ENCODE measurements around the gene SPAM1.
"Not testable (repeated sequence)": the region's sequence is repeated elsewhere in the genome, so short reads cannot be mapped to it uniquely, and the experiment has no call there.

Gene SPAM1

GRCh38 chr7:123881300-123881699, 43.7 kb upstream of the SPAM1 start:
- TF ChIP-seq EZH2phosphoT487 (conservative IDR thresholded peaks at IDR 0.05; ENCODE audit: low read length), result no peak
- TF ChIP-seq CTCF (IDR thresholded peaks at IDR 0.05; ENCODE audit: insufficient read depth, low read length, poor library complexity, severe bottlenecking), result no peak
- Histone ChIP-seq H3K27ac (ENCODE audit: low read depth, low read length) (no peak overlapping the region), H2AFZ (ENCODE audit: low read depth, low read length, severe bottlenecking) (no peak overlapping the region)

GRCh38 chr7:123883154-123883553, 41.9 kb upstream of the SPAM1 start:
- H3F3A ChIP-seq (ENCODE audit: insufficient read depth), result no peaks in the 10 kb centered on the region
- no peaks in the 10 kb centered on the region for H3K79me2 ChIP-seq (ENCODE audit: insufficient read depth, low read length)
- no peak overlapping the region for H3K27ac ChIP-seq (ENCODE audit: low read depth, low read length)
- no peaks in the 10 kb centered on the region for H3K9me2 ChIP-seq (replicated peaks; ENCODE audit: insufficient read depth, low read length)
- no peaks in the 10 kb centered on the region for H3K27me3 ChIP-seq (ENCODE audit: low read length)
- no peak overlapping the region for H3K4me3 ChIP-seq (ENCODE audit: insufficient read depth, low read length, poor library complexity, severe bottlenecking)
- H4K20me1 ChIP-seq (ENCODE audit: low read depth, low read length), result no peaks in the 10 kb centered on the region
- no peak overlapping the region for H2AFZ ChIP-seq (ENCODE audit: low read depth, low read length, severe bottlenecking)
- no peaks in the 10 kb centered on the region for H3K9me3 ChIP-seq (ENCODE audit: insufficient read depth, low read length)
- no peak overlapping the region for H3K9ac ChIP-seq (ENCODE audit: low read length)
- no peak overlapping the region for H3K4me2 ChIP-seq (ENCODE audit: low read depth, low read length, poor library complexity, severe bottlenecking)
- TF ChIP-seq EZH2phosphoT487 (conservative IDR thresholded peaks at IDR 0.05; ENCODE audit: low read length), result no peak
- no peak for TF ChIP-seq CTCF (IDR thresholded peaks at IDR 0.05; ENCODE audit: insufficient read depth, low read length, poor library complexity, severe bottlenecking)
- H3K36me3 ChIP-seq (ENCODE audit: low read length), result no peaks in the 10 kb centered on the region

More at GRCh38 chr7:123881300-123881699, 43.7 kb upstream of the SPAM1 start:
- H3K9ac ChIP-seq (ENCODE audit: low read length), result no peak overlapping the region
- no peaks in the 10 kb centered on the region for H3K9me3 ChIP-seq (ENCODE audit: insufficient read depth, low read length)
- H4K20me1 ChIP-seq (ENCODE audit: low read depth, low read length), result no peaks in the 10 kb centered on the region
- H3K4me3 ChIP-seq (ENCODE audit: insufficient read depth, low read length, poor library complexity, severe bottlenecking), result no peak overlapping the region
- no peaks in the 10 kb centered on the region for H3K36me3 ChIP-seq (ENCODE audit: low read length)
- H3K9me2 ChIP-seq (replicated peaks; ENCODE audit: insufficient read depth, low read length), result no peaks in the 10 kb centered on the region
- no peaks in the 10 kb centered on the region for H3K79me2 ChIP-seq (ENCODE audit: insufficient read depth, low read length)
- no peaks in the 10 kb centered on the region for H3K27me3 ChIP-seq (ENCODE audit: low read length)
- no peaks in the 10 kb centered on the region for H3F3A ChIP-seq (ENCODE audit: insufficient read depth)
- H3K4me2 ChIP-seq (ENCODE audit: low read depth, low read length, poor library complexity, severe bottlenecking), result no peak overlapping the region

- no peaks in the 10 kb centered on the region for H3K27me3 ChIP-seq (ENCODE audit: low read length)
- no peak overlapping the region for H3K4me2 ChIP-seq (ENCODE audit: low read depth, low read length, poor library complexity, severe bottlenecking)
- no peaks in the 10 kb centered on the region for H3F3A ChIP-seq (ENCODE audit: insufficient read depth)
- no peak overlapping the region for H2AFZ ChIP-seq (ENCODE audit: low read depth, low read length, severe bottlenecking)
- H3K9ac ChIP-seq (ENCODE audit: low read length), result no peak overlapping the region
- no peaks in the 10 kb centered on the region for H4K20me1 ChIP-seq (ENCODE audit: low read depth, low read length)
- H3K79me2 ChIP-seq (ENCODE audit: insufficient read depth, low read length), result no peaks in the 10 kb centered on the region
- TF ChIP-seq CTCF (IDR thresholded peaks at IDR 0.05; ENCODE audit: insufficient read depth, low read length, poor library complexity, severe bottlenecking), result no peak
- TF ChIP-seq EZH2phosphoT487 (conservative IDR thresholded peaks at IDR 0.05; ENCODE audit: low read length), result no peak
- no peaks in the 10 kb centered on the region; the same call in 1 of the 2 replicates for H3K9me3 ChIP-seq (ENCODE audit: insufficient read depth, low read length)
- no peak overlapping the region for H3K27ac ChIP-seq (ENCODE audit: low read depth, low read length)
- H3K4me3 ChIP-seq (ENCODE audit: insufficient read depth, low read length, poor library complexity, severe bottlenecking), result no peak overlapping the region
- H3K9me2 ChIP-seq (replicated peaks; ENCODE audit: insufficient read depth, low read length), result no peaks in the 10 kb centered on the region
- no peaks in the 10 kb centered on the region for H3K36me3 ChIP-seq (ENCODE audit: low read length)
These were observed 36.8 kb upstream of the SPAM1 start for GRCh38 chr7:123888192-123888591.

GRCh38 chr7:123894753-123895152, 30.3 kb upstream of the SPAM1 start:
- H2AFZ ChIP-seq (ENCODE audit: low read depth, low read length, severe bottlenecking); H3K9ac ChIP-seq (ENCODE audit: low read length); H3F3A ChIP-seq (ENCODE audit: insufficient read depth); H3K9me2 ChIP-seq (replicated peaks; ENCODE audit: insufficient read depth, low read length); H3K27ac ChIP-seq (ENCODE audit: low read depth, low read length); H3K79me2 ChIP-seq (ENCODE audit: insufficient read depth, low read length); H3K9me3 ChIP-seq (ENCODE audit: insufficient read depth, low read length); H3K27me3 ChIP-seq (ENCODE audit: low read length); H4K20me1 ChIP-seq (ENCODE audit: low read depth, low read length); H3K36me3 ChIP-seq (ENCODE audit: low read length); H3K4me2 ChIP-seq (ENCODE audit: low read depth, low read length, poor library complexity, severe bottlenecking); H3K4me3 ChIP-seq (ENCODE audit: insufficient read depth, low read length, poor library complexity, severe bottlenecking): not testable (repeated sequence)

Data from SU-DHL-6 (cell line).